Skin epidermis (tissue), 12 donors: ENCODE measurements around the gene FBXO31.

Experiments used
- H3K27ac ChIP-seq, 21 experiments: fragments of 200-600 bp; sonication (generic) in 11 of 21; one replicate each; pipeline ENCODE4 v1.5.0; 2020; ENCODE audit warnings: mild to moderate bottlenecking in 3 of 21, inconsistent platforms in 2 of 21, moderate library complexity in 2 of 21
- H3K4me3 ChIP-seq, 7 experiments: fragments of 200-600 bp; sonication (generic) in 2 of 7; one replicate each; pipeline ENCODE4 v1.5.0; 2020; ENCODE audit warnings: inconsistent platforms in 2 of 7, mild to moderate bottlenecking in 2 of 7, moderate library complexity in 1 of 7

Gene FBXO31

DNA sequence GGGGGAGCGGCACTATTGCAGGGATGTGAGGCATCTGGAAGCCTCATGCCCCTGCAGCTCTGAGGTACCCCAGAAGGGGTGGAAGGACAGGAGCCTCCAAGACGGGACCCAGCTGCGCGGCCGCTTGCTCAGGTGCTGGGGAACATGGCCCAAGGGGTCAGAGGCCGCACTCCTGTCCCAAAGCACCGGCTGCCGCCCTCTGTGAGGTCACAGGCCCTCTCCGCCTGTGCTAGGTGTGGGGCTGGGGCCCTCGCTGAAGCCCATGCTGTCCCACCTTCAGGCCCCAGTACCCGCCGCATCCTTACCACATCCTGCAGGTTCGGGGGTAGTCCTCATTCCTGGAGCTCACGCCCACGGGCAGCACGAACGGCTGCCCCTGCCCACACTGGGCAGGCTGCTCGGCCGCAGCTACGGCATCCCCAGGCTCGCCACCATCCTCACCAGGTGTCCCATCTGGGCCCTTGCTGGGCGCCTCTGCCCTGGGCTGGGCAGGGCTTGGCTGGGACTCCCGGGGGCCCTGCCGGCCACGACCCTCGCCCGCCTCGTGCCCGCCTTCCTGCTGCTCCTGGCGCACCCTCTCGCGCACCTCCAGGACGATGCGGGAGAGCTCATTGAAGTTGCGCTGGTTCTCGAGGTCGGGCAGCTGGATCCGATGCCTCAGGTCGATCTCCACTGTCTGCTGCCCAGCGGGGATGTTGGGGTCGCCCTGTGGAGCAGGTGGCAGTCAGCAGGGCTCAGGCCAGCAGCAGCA, 49.8 kb downstream of the FBXO31 start:
- no peak overlapping the region for H3K27ac ChIP-seq

GRCh38 chr16:87333101-87333500, 50.5 kb downstream of the FBXO31 start:
- Histone ChIP-seq H3K27ac (no peak overlapping the region), H3K4me3 (no peak overlapping the region)

More for the DNA sequence above, 49.8 kb downstream of the FBXO31 start:
- no peak overlapping the region for H3K4me3 ChIP-seq

DNA sequence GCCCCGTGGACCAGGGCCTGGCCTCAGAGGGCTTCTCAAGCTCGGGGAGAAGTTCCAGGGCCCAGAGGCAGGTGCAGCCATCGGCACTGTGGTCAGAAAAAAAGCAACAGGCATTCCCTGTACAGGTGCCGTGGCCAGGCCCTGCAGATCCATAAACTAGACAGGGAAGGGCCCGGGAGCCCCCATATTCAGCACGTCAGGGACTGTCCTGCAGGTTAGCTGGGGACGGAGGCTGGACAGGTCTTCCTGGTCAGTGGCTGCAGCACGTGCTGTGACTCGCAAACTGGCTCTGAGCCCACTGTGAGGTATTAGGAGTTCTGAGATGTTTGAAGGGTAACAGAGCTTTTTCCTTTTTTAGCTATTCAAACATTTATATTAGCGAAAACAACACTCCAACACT, 51.4 kb downstream of the FBXO31 start:
- Histone ChIP-seq H3K27ac (no peak overlapping the region), H3K4me3 (no peak overlapping the region)

DNA sequence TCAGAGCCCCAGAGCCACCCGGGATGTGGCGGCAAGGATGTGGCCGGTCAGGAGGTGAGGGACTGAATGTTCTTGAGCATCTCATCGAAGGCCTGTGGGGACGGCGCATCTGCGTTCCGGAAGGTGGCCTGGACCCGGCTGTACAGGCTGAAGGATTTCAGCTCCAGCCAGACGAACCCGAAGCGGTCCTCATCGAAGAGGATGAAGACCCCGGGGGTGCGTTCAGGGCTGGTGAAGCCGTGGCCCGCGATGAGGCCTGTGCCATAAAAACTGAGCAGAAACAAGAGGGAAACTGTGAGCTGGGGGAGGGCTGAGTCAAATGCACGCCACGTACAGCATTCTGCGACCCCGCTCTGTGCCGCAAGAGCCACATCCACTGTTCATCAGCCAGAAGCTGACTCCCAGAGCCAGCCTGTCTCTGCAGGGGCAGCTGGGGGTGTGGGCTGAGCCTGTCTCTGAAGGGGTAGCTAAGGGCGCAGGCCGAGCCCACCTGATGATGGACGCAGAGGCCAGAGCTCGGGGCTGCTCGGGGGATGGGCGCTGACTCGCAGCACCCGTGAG, 52.3 kb downstream of the FBXO31 start:
- Histone ChIP-seq H3K4me3 (no peak overlapping the region), H3K27ac (no peak overlapping the region)

- no peak overlapping the region for H3K27ac ChIP-seq
Measured at GRCh38 chr16:87330646-87331045, 52.9 kb downstream of the FBXO31 start.

GRCh38 chr16:87330257-87330624, 53.3 kb downstream of the FBXO31 start:
- H3K4me3 ChIP-seq: no peak overlapping the region
- H3K27ac ChIP-seq: peak overlapping the region in 2 of 21 experiments; percentile 51 to 71

More at GRCh38 chr16:87330646-87331045, 52.9 kb downstream of the FBXO31 start:
- no peak overlapping the region for H3K4me3 ChIP-seq

GRCh38 chr16:87329436-87330256, 53.9 kb downstream of the FBXO31 start:
- Histone ChIP-seq H3K4me3 (no peak overlapping the region), H3K27ac (peak overlapping the region in 4 of 21 experiments; percentile 14 to 71 (median 38))

- H3K4me3 ChIP-seq: no peak overlapping the region
- peak overlapping the region in 3 of 21 experiments; percentile 14 to 71 (median 24) for H3K27ac ChIP-seq
Measured at GRCh38 chr16:87328846-87329245, 54.7 kb downstream of the FBXO31 start.

DNA sequence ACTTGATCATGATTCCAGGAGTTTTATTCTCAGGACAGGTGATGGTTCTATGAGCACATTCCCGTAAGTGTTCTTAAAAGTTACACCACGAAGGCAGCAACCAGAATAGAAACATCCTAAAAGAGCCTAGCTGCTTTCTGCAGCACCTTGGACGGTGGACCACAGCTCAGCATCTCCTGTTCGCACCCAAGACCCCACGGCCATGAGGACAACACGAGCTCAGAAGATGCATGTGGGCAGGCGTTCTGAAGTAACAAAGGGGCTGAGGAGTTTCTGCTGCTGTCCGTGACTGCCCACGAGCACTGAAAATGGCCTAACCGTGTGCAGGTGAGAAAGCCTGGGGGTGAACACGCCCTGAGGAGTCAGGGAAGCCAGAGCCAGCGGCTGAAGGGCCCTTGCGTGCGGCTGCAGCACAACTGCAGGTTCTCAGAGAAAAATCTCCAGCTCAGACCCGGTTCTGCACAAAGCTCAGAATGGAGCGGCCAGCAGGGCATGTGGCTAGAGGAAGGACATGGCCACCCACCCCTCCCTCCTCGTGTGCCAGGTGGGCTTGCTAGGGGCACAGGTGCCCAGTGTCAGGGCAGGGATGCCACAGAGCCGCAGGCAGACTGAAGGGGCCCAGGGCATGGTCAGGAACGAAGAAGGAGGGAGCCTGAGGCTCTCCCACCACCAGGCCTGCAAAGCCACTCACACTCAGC, 55.6 kb downstream of the FBXO31 start:
- H3K27ac ChIP-seq: peak overlapping the region in 1 of 21 experiments; percentile 69
- H3K4me3 ChIP-seq: no peak overlapping the region

DNA sequence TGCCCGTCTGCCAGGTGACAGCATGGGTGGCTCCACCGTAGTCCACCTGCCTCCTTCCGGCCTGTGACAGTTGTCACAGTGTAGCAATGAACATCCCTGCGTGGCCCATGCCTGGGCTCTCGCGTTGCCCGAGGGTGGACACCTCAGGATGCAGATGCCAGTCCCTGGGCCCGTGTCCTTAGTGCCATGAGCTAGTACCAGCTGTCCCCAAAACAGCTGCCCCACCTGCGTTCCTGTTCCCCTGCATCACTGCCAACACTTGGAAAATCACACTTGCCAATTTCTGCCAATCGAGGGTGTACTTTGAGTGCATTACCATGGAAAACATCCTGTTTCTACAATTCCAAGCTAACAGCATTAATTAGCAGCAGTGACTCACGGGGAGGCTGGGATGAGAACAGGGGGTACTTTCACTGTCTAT, 57.4 kb downstream of the FBXO31 start:
- H3K27ac ChIP-seq: peak overlapping the region in 2 of 21 experiments; percentile 10 to 43
- no peak overlapping the region for H3K4me3 ChIP-seq

DNA sequence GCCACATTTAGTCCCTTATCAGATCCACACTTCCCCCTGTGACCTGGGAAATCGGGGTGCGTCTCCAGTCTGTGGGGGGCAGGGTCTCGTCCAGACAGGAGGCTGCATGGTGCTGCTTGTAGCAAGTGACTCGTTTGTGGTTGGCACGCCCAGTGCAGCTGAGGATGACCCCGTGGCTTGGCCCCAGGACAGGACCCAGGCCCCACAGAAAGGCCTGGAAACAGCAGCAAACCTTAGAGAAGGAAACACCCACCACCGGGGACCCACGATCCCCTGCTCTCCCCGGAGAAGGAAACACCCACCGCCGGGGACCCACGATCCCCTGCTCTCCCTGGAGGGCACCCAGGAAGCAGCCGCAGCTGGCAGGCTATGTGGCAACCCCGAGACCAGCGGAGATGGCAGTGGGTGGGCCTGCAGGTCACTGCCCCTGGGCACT, 58.1 kb downstream of the FBXO31 start:
- H3K27ac ChIP-seq: peak overlapping the region in 2 of 21 experiments; percentile 10 to 43
- H3K4me3 ChIP-seq: no peak overlapping the region

DNA sequence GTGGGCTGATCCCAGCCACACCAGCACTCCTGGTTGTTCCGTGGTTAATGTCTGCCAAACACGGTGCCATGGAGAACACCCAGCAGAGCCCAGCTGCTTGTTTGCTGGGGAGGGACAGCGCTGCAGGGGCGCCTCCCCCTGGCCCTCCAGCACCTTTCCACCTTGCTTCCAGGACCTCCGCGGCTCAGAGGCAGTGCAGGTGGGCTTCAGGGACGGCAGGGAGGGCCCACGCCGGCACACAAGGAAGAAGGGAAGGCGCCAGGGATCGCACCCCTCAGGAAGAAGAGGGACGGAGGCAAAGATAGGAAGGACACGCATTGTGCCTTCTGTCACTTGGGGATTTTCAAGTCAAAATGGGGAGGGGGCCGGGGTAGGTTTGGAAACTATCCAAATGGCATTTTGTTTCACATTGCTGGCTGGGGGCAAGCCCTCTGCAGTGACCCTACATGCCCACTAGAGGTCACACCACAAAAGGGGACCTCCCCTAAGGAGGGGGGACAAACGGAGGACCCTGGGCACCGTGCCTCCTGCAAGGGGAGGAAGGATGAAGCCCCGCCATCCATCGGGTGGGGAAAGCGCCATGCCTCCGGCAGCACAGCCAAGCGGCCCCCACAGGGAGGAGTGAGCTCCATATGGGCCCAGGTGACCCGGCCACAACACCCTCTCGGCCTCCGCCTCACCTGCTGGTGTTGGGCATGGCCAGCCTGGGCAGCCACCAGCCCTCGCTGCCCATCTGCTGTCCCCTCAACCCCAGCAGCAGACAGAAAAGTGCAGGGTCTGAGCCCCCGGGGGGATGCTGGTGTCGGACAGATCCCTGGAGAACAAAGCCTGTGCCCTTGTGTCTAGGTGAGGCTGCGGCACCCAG, 58.9 kb downstream of the FBXO31 start:
- Histone ChIP-seq H3K4me3 (no peak overlapping the region), H3K27ac (peak overlapping the region in 2 of 21 experiments; percentile 27 to 43)

- Histone ChIP-seq H3K27ac (peak overlapping the region in 1 of 21 experiments; percentile 3), H3K4me3 (no peak overlapping the region)
Measured at GRCh38 chr16:87323727-87324410, 59.7 kb downstream of the FBXO31 start.

- peak overlapping the region in 1 of 21 experiments; percentile 3 for H3K27ac ChIP-seq
Measured at GRCh38 chr16:87322833-87323726, 60.5 kb downstream of the FBXO31 start.

DNA sequence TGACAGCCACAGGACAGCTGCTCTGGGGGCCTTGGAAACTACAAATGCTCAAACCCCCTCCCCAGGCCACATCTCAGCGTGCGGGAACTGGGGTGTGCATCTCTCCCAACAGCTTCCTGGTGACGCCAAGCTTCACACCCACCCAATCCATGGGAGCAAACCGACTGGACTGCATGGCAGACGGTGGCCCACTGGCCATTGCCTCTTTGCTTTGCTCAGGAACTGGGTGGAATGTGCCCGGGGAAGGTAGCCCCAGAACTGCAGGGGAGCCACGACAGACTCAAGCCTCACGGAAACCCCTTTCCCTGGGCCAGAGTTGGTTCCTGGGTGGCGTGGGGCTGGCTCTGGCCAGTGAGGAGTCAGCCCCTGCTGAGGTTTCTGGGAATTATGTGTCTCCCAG, 61.2 kb downstream of the FBXO31 start:
- no peak overlapping the region for H3K27ac ChIP-seq
- no peak overlapping the region for H3K4me3 ChIP-seq

More at GRCh38 chr16:87322833-87323726, 60.5 kb downstream of the FBXO31 start:
- no peak overlapping the region for H3K4me3 ChIP-seq

DNA sequence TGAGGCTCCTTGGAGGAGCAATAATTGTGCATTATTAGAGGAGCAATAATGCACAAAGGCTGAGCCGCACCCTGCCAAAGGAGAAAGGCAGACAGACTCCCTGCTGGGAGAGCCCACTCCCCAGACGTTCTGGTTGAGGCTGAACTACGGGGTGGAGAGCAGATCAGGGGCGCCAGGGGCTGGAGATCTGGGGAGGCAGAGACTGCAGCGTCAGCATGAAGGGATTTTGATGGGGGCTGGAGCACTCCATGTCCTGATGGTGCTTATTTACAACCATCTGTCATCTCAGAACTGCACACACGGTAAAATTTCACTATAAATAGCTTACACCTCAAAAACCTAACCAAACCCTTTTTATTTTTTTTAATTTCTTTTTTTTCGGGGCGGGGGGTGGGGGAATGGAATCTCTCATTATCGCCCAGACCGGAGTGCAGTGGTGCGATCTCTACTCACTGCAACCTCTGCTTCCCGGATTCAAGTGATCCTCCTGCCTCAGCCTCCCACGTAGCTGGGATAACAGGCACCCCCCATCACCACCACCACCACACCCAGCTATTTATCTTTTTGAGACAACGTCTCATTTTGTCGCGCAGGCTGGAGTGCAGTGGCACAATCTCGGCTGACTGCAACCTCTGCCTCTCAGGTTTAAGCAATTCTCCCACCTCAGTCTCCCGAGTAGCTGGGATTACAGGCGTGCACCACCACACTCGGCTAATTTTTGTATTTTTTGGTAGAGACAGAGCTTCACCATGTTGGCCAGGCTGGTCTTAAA, 62.1 kb downstream of the FBXO31 start:
- no peak overlapping the region for H3K27ac ChIP-seq

More for the DNA sequence above, 62.1 kb downstream of the FBXO31 start:
- H3K4me3 ChIP-seq: no peak overlapping the region
